ENCODE data around the gene FILIP1L. TPM values are rescaled to one million over a fixed set of nuclear protein-coding genes. Genes with fewer than 3 reads are reported as not detected.

FILIP1L gene
- total RNA-seq, 1 experiment from 2014 or later, result 3.7 TPM

GRCh38 chr3:100023150-100023549 lies 91.2 kb downstream of the FILIP1L start:
- Histone ChIP-seq H3K9me3 (replicated peaks) (no peaks in the 10 kb centered on the region), H3K27me3 (no peaks in the 10 kb centered on the region), H3K36me3 (no peaks in the 10 kb centered on the region), H3K27ac (no peak overlapping the region), H3K4me1 (no peaks in the 10 kb centered on the region), H3K4me3 (no peak overlapping the region)
- no peak for DNase-seq

GRCh38 chr3:100022506-100022905 lies 91.8 kb downstream of the FILIP1L start:
- Histone ChIP-seq H3K36me3 (no peaks in the 10 kb centered on the region), H3K9me3 (replicated peaks) (no peaks in the 10 kb centered on the region), H3K4me3 (no peak overlapping the region), H3K4me1 (no peaks in the 10 kb centered on the region), H3K27ac (no peak overlapping the region), H3K27me3 (no peaks in the 10 kb centered on the region)
- DNase-seq, result no peak

GRCh38 chr3:100020876-100021644 lies 93.2 kb downstream of the FILIP1L start:
- Histone ChIP-seq H3K9me3 (replicated peaks) (no peaks in the 10 kb centered on the region), H3K27me3 (no peaks in the 10 kb centered on the region), H3K27ac (no peak overlapping the region), H3K4me1 (no peaks in the 10 kb centered on the region), H3K4me3 (no peak overlapping the region), H3K36me3 (no peaks in the 10 kb centered on the region)
- no peak for DNase-seq

- Histone ChIP-seq H3K4me1 (no peaks in the 10 kb centered on the region), H3K27ac (no peak overlapping the region)
- no peak for DNase-seq
Measured at GRCh38 chr3:100019719-100020118, 94.6 kb downstream of the FILIP1L start.

GRCh38 chr3:100018806-100019205 lies 95.5 kb downstream of the FILIP1L start:
- Histone ChIP-seq H3K4me1 (0 out of 2 replicates have a peak, but pooled peaks cover 3% of the 10 kb centered on the region), H3K27ac (no peak overlapping the region), H3K27me3 (no peaks in the 10 kb centered on the region), H3K4me3 (no peak overlapping the region), H3K36me3 (peaks cover 4% of the 10 kb centered on the region; the same call in 1 of the 2 replicates), H3K9me3 (replicated peaks) (no peaks in the 10 kb centered on the region)
- no peak for DNase-seq

More at GRCh38 chr3:100019719-100020118, 94.6 kb downstream of the FILIP1L start:
- no peaks in the 10 kb centered on the region; the same call in 1 of the 2 replicates for H3K36me3 ChIP-seq
- no peak overlapping the region for H3K4me3 ChIP-seq
- H3K9me3 ChIP-seq (replicated peaks), result no peaks in the 10 kb centered on the region
- no peaks in the 10 kb centered on the region for H3K27me3 ChIP-seq

GRCh38 chr3:100010087-100010417 lies 104.2 kb downstream of the FILIP1L start:
- no peak for DNase-seq
- H3K36me3 ChIP-seq, result peaks cover 10% of the 10 kb centered on the region
- peaks cover 21% of the 10 kb centered on the region for H3K4me1 ChIP-seq
- no peaks in the 10 kb centered on the region for H3K27me3 ChIP-seq
- H3K9me3 ChIP-seq (replicated peaks), result no peaks in the 10 kb centered on the region
- no peak overlapping the region for H3K27ac ChIP-seq
- no peak overlapping the region for H3K4me3 ChIP-seq

GRCh38 chr3:100009276-100010086 lies 104.8 kb downstream of the FILIP1L start:
- H3K27ac ChIP-seq, result no peak overlapping the region
- peaks cover 10% of the 10 kb centered on the region for H3K36me3 ChIP-seq
- no peaks in the 10 kb centered on the region for H3K9me3 ChIP-seq (replicated peaks)
- no peak overlapping the region for H3K4me3 ChIP-seq
- peaks cover 23% of the 10 kb centered on the region for H3K4me1 ChIP-seq
- H3K27me3 ChIP-seq, result no peaks in the 10 kb centered on the region
- no peak for DNase-seq

- Histone ChIP-seq H3K27ac (no peak overlapping the region), H3K36me3 (peaks cover 4% of the 10 kb centered on the region), H3K27me3 (no peaks in the 10 kb centered on the region), H3K4me3 (no peak overlapping the region), H3K4me1 (peaks cover 20% of the 10 kb centered on the region), H3K9me3 (replicated peaks) (no peaks in the 10 kb centered on the region)
- no peak for DNase-seq
Measured at GRCh38 chr3:100008081-100008698, 106.1 kb downstream of the FILIP1L start.

GRCh38 chr3:100007313-100007712 lies 107.0 kb downstream of the FILIP1L start:
- DNase-seq, result no peak
- Histone ChIP-seq H3K27me3 (no peaks in the 10 kb centered on the region), H3K27ac (no peak overlapping the region), H3K36me3 (peaks cover 2% of the 10 kb centered on the region), H3K4me3 (no peak overlapping the region), H3K9me3 (replicated peaks) (no peaks in the 10 kb centered on the region), H3K4me1 (peaks cover 20% of the 10 kb centered on the region)

GRCh38 chr3:100006570-100007271 lies 107.6 kb downstream of the FILIP1L start:
- peaks cover under 1% of the 10 kb centered on the region for H3K36me3 ChIP-seq
- no peak overlapping the region for H3K4me3 ChIP-seq
- peaks cover 20% of the 10 kb centered on the region for H3K4me1 ChIP-seq
- no peak for DNase-seq
- no peaks in the 10 kb centered on the region for H3K27me3 ChIP-seq
- H3K9me3 ChIP-seq (replicated peaks), result no peaks in the 10 kb centered on the region
- no peak overlapping the region; the same call in 1 of the 2 replicates for H3K27ac ChIP-seq

GRCh38 chr3:100005665-100006393 lies 108.5 kb downstream of the FILIP1L start:
- Histone ChIP-seq H3K4me3 (no peak overlapping the region), H3K4me1 (peaks cover 20% of the 10 kb centered on the region)
- peak; percentile 47 to 73 for DNase-seq

GRCh38 chr3:100004931-100005330 lies 109.4 kb downstream of the FILIP1L start:
- Histone ChIP-seq H3K9me3 (replicated peaks) (no peaks in the 10 kb centered on the region), H3K36me3 (no peaks in the 10 kb centered on the region), H3K27ac (no peak overlapping the region), H3K27me3 (no peaks in the 10 kb centered on the region), H3K4me1 (peaks cover 20% of the 10 kb centered on the region), H3K4me3 (no peak overlapping the region)
- DNase-seq, result no peak

More at GRCh38 chr3:100005665-100006393, 108.5 kb downstream of the FILIP1L start:
- no peaks in the 10 kb centered on the region for H3K9me3 ChIP-seq (replicated peaks)
- H3K27me3 ChIP-seq, result no peaks in the 10 kb centered on the region
- H3K27ac ChIP-seq, result peak overlapping the region; percentile 8; the same call in 1 of the 2 replicates
- H3K36me3 ChIP-seq, result no peaks in the 10 kb centered on the region; the same call in 1 of the 2 replicates

GRCh38 chr3:100003609-100004503 lies 110.4 kb downstream of the FILIP1L start:
- Histone ChIP-seq H3K27me3 (no peaks in the 10 kb centered on the region), H3K4me1 (peaks cover 20% of the 10 kb centered on the region), H3K9me3 (replicated peaks) (no peaks in the 10 kb centered on the region), H3K4me3 (no peak overlapping the region), H3K36me3 (no peaks in the 10 kb centered on the region), H3K27ac (no peak overlapping the region)
- DNase-seq, result no peak
